Measurements from ENCODE around the gene LBR.

The LBR gene

GRCh38 chr1:225374996-225375395 is 52.8 kb downstream of the LBR start:
- no peaks in the 10 kb centered on the region for H3K27me3 ChIP-seq (ENCODE audit: control insufficient read depth, insufficient read depth, low read length)
- no peaks in the 10 kb centered on the region for H3K4me1 ChIP-seq (ENCODE audit: control insufficient read depth, insufficient read depth, low read length)
- no peak overlapping the region for H3K4me3 ChIP-seq (ENCODE audit: low read length)
- H3K9ac ChIP-seq (ENCODE audit: low read depth, low read length), result no peak overlapping the region
- H3K4me2 ChIP-seq (ENCODE audit: low read length), result no peak overlapping the region
- H3K9me3 ChIP-seq (replicated peaks; ENCODE audit: low read length), result no peaks in the 10 kb centered on the region
- no peaks in the 10 kb centered on the region for H3K36me3 ChIP-seq (ENCODE audit: insufficient read depth, low read length)

DNA sequence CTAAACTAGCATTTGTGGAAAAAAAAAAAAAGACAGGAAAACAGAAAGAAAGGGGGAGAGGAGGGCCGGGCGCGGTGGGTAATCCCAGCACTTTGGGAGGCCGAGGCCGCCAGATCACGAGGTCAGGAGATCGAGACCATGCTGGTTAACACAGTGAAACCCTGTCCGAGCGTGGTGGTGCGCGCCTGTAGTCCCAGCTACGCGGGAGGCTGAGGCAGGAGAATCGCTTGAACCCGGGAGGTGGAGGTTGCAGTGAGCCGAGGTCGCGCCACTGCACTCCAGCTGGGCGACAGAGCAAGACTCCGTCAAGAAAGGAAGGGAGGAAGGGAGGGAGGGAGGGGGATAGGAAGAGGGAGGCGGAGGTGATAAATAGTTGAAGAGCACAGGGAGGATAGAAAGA is 54.7 kb downstream of the LBR start:
- Histone ChIP-seq H3K4me2 (ENCODE audit: low read length) (no peak overlapping the region), H3K27me3 (ENCODE audit: control insufficient read depth, insufficient read depth, low read length) (no peaks in the 10 kb centered on the region), H3K4me3 (ENCODE audit: low read length) (no peak overlapping the region), H3K9me3 (replicated peaks; ENCODE audit: low read length) (no peaks in the 10 kb centered on the region), H3K9ac (ENCODE audit: low read depth, low read length) (no peak overlapping the region), H3K4me1 (ENCODE audit: control insufficient read depth, insufficient read depth, low read length) (no peaks in the 10 kb centered on the region), H3K36me3 (ENCODE audit: insufficient read depth, low read length) (no peaks in the 10 kb centered on the region)

GRCh38 chr1:225371366-225372010 is 56.4 kb downstream of the LBR start:
- H3K4me2 ChIP-seq (ENCODE audit: low read length), result no peak overlapping the region
- no peak overlapping the region for H3K4me3 ChIP-seq (ENCODE audit: low read length)
- no peaks in the 10 kb centered on the region for H3K36me3 ChIP-seq (ENCODE audit: insufficient read depth, low read length)
- H3K9me3 ChIP-seq (replicated peaks; ENCODE audit: low read length), result no peaks in the 10 kb centered on the region
- no peaks in the 10 kb centered on the region for H3K27me3 ChIP-seq (ENCODE audit: control insufficient read depth, insufficient read depth, low read length)
- H3K4me1 ChIP-seq (ENCODE audit: control insufficient read depth, insufficient read depth, low read length), result no peaks in the 10 kb centered on the region
- H3K9ac ChIP-seq (ENCODE audit: low read depth, low read length), result no peak overlapping the region

DNA sequence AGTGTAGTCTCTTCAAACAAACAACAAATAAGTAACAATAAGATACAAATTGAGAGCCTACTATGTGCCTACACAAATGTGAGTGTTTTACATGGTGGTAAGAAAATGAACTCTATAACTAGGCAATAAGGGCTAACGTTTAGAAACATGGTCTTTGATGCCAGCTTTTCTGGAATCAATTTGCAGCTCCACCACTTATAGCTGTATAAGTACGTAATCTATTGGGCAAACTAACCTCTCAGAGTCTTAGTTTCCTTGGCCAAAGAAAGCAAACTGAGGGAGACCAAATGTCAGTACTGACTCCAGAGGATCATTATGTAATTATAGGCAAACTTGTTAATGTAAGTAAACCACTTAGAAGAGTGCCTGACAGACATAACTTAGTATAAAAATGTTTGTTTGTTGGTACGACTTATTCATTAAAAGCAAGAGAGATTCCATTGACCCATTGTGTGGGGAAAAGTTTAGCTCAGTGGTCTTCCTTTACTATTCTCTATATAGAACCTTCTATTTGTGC is 59.7 kb downstream of the LBR start:
- no peaks in the 10 kb centered on the region for H3K27me3 ChIP-seq (ENCODE audit: control insufficient read depth, insufficient read depth, low read length)
- no peak overlapping the region for H3K4me3 ChIP-seq (ENCODE audit: low read length)
- no peaks in the 10 kb centered on the region for H3K9me3 ChIP-seq (replicated peaks; ENCODE audit: low read length)
- H3K4me2 ChIP-seq (ENCODE audit: low read length), result no peak overlapping the region
- no peaks in the 10 kb centered on the region for H3K4me1 ChIP-seq (ENCODE audit: control insufficient read depth, insufficient read depth, low read length)
- H3K36me3 ChIP-seq (ENCODE audit: insufficient read depth, low read length), result no peaks in the 10 kb centered on the region
- H3K9ac ChIP-seq (ENCODE audit: low read depth, low read length), result no peak overlapping the region

- Histone ChIP-seq H3K9ac (ENCODE audit: low read depth, low read length) (no peak overlapping the region), H3K4me3 (ENCODE audit: low read length) (no peak overlapping the region), H3K36me3 (ENCODE audit: insufficient read depth, low read length) (no peaks in the 10 kb centered on the region), H3K4me1 (ENCODE audit: control insufficient read depth, insufficient read depth, low read length) (no peaks in the 10 kb centered on the region), H3K9me3 (replicated peaks; ENCODE audit: low read length) (no peaks in the 10 kb centered on the region), H3K27me3 (ENCODE audit: control insufficient read depth, insufficient read depth, low read length) (no peaks in the 10 kb centered on the region), H3K4me2 (ENCODE audit: low read length) (no peak overlapping the region)
These were observed 61.3 kb downstream of the LBR start for GRCh38 chr1:225366552-225366951.

DNA sequence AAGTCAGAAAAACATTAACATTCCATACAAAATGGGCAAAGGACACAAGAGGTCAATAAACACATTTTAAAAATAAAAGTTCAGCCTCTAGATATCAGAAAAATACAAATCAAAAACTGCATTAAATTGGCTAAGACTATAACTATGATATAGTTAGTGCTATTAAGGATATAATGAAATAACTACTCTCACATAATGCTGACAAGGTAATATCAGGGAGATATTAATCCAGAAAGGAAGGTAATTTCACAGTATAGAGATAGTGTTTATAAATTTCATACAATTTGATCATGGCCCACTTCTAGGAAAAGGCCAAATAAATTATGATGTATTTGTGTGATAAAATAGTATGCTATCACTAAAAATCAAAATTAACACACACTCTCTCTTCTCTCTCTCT is 61.8 kb downstream of the LBR start:
- H3K27me3 ChIP-seq (ENCODE audit: control insufficient read depth, insufficient read depth, low read length), result no peaks in the 10 kb centered on the region
- no peaks in the 10 kb centered on the region for H3K36me3 ChIP-seq (ENCODE audit: insufficient read depth, low read length)
- H3K4me2 ChIP-seq (ENCODE audit: low read length), result no peak overlapping the region
- H3K4me3 ChIP-seq (ENCODE audit: low read length), result no peak overlapping the region
- H3K9me3 ChIP-seq (replicated peaks; ENCODE audit: low read length), result no peaks in the 10 kb centered on the region
- H3K4me1 ChIP-seq (ENCODE audit: control insufficient read depth, insufficient read depth, low read length), result no peaks in the 10 kb centered on the region
- H3K9ac ChIP-seq (ENCODE audit: low read depth, low read length), result no peak overlapping the region

GRCh38 chr1:225364439-225364838 is 63.4 kb downstream of the LBR start:
- H3K4me2 ChIP-seq (ENCODE audit: low read length), result no peak overlapping the region
- no peak overlapping the region for H3K4me3 ChIP-seq (ENCODE audit: low read length)
- no peaks in the 10 kb centered on the region for H3K36me3 ChIP-seq (ENCODE audit: insufficient read depth, low read length)
- H3K9ac ChIP-seq (ENCODE audit: low read depth, low read length), result no peak overlapping the region
- H3K4me1 ChIP-seq (ENCODE audit: control insufficient read depth, insufficient read depth, low read length), result no peaks in the 10 kb centered on the region
- no peaks in the 10 kb centered on the region for H3K27me3 ChIP-seq (ENCODE audit: control insufficient read depth, insufficient read depth, low read length)
- H3K9me3 ChIP-seq (replicated peaks; ENCODE audit: low read length), result no peaks in the 10 kb centered on the region

DNA sequence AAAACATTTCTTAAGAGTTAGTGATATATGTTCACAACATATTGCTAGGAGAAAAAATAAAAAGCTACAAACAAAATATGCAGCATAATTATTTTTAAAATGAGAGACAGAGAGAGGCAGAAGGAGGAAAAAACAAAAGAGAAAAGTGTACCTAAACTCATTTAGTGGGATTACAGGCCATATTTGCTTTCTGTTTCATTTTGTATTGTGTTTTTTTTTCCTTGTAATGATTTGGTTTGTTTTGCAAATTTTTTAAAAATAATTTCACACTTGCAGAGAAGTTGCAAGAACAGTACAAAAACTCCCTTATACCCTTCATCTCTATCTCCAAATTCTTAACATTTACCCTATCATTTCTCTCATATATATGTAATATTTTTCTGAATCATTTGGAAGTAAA is 65.0 kb downstream of the LBR start:
- H3K9ac ChIP-seq (ENCODE audit: low read depth, low read length), result no peak overlapping the region
- no peak overlapping the region for H3K4me2 ChIP-seq (ENCODE audit: low read length)
- H3K4me1 ChIP-seq (ENCODE audit: control insufficient read depth, insufficient read depth, low read length), result no peaks in the 10 kb centered on the region
- no peaks in the 10 kb centered on the region for H3K9me3 ChIP-seq (replicated peaks; ENCODE audit: low read length)
- no peaks in the 10 kb centered on the region for H3K36me3 ChIP-seq (ENCODE audit: insufficient read depth, low read length)
- H3K27me3 ChIP-seq (ENCODE audit: control insufficient read depth, insufficient read depth, low read length), result no peaks in the 10 kb centered on the region
- no peak overlapping the region for H3K4me3 ChIP-seq (ENCODE audit: low read length)

GRCh38 chr1:225361176-225361575 is 66.7 kb downstream of the LBR start:
- Histone ChIP-seq H3K4me3 (ENCODE audit: low read length) (no peak overlapping the region), H3K27me3 (ENCODE audit: control insufficient read depth, insufficient read depth, low read length) (no peaks in the 10 kb centered on the region), H3K36me3 (ENCODE audit: insufficient read depth, low read length) (no peaks in the 10 kb centered on the region), H3K4me2 (ENCODE audit: low read length) (no peak overlapping the region), H3K9me3 (replicated peaks; ENCODE audit: low read length) (no peaks in the 10 kb centered on the region), H3K9ac (ENCODE audit: low read depth, low read length) (no peak overlapping the region), H3K4me1 (ENCODE audit: control insufficient read depth, insufficient read depth, low read length) (no peaks in the 10 kb centered on the region)

DNA sequence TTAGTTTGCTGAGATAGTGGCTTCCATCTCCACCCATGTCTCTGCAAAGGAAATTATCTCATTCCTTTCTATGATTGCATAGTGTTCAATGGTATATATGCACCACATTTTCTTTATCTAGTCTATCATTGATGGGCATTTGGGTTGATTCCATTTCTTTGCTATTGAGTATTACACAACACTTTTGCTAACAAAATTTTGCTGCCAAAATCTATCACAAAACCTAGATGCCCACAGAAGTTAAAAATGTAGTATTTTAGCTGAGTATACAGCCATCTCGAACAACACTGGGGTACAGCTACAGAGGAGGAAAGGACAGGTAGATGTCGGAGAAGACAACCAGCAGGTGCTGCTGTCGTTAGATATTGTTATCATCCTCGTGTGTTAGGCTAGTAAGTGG is 67.7 kb downstream of the LBR start:
- Histone ChIP-seq H3K9me3 (replicated peaks; ENCODE audit: low read length) (no peaks in the 10 kb centered on the region), H3K36me3 (ENCODE audit: insufficient read depth, low read length) (no peaks in the 10 kb centered on the region), H3K27me3 (ENCODE audit: control insufficient read depth, insufficient read depth, low read length) (no peaks in the 10 kb centered on the region), H3K4me2 (ENCODE audit: low read length) (no peak overlapping the region), H3K4me3 (ENCODE audit: low read length) (no peak overlapping the region), H3K9ac (ENCODE audit: low read depth, low read length) (no peak overlapping the region), H3K4me1 (ENCODE audit: control insufficient read depth, insufficient read depth, low read length) (no peaks in the 10 kb centered on the region)

GRCh38 chr1:225355863-225356262 is 72.0 kb downstream of the LBR start:
- no peaks in the 10 kb centered on the region for H3K36me3 ChIP-seq (ENCODE audit: insufficient read depth, low read length)
- H3K4me3 ChIP-seq (ENCODE audit: low read length), result no peak overlapping the region
- H3K27me3 ChIP-seq (ENCODE audit: control insufficient read depth, insufficient read depth, low read length), result no peaks in the 10 kb centered on the region
- H3K9ac ChIP-seq (ENCODE audit: low read depth, low read length), result no peak overlapping the region
- H3K4me1 ChIP-seq (ENCODE audit: control insufficient read depth, insufficient read depth, low read length), result no peaks in the 10 kb centered on the region
- no peak overlapping the region for H3K4me2 ChIP-seq (ENCODE audit: low read length)
- no peaks in the 10 kb centered on the region for H3K9me3 ChIP-seq (replicated peaks; ENCODE audit: low read length)

DNA sequence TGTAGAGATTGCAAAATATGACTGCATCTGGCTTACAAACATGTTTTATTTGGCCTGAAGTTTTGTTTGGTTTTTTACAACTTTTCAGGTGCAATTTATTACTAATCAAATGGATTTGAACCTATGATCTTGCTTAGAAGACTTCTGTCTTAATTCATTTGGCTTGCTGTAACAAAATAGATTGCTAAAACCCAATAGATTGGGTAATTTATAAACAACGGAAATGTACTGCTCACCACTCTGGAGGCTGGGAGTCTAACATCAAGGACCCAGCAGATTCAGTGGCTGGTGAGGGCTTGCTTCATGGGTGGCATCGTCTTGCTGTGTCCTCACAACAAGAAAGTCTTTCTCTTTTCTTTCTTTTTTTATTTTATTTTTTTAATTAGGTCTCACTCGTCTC is 72.9 kb downstream of the LBR start:
- Histone ChIP-seq H3K9me3 (replicated peaks; ENCODE audit: low read length) (no peaks in the 10 kb centered on the region), H3K4me3 (ENCODE audit: low read length) (no peak overlapping the region), H3K4me2 (ENCODE audit: low read length) (no peak overlapping the region), H3K4me1 (ENCODE audit: control insufficient read depth, insufficient read depth, low read length) (no peaks in the 10 kb centered on the region), H3K36me3 (ENCODE audit: insufficient read depth, low read length) (no peaks in the 10 kb centered on the region), H3K9ac (ENCODE audit: low read depth, low read length) (no peak overlapping the region), H3K27me3 (ENCODE audit: control insufficient read depth, insufficient read depth, low read length) (peaks cover 3% of the 10 kb centered on the region)

Measured in skeletal muscle satellite cell (primary cell).